H9 (cell line): ENCODE measurements around the gene TSPAN4. TPM values are rescaled to one million over a fixed set of nuclear protein-coding genes. Genes with fewer than 3 reads are reported as not detected.
A peak's percentile ranks its signal among the peaks of the same experiment; 100 is the strongest.

Source experiments
- DNase-seq: peaks from one replicate; pipeline ENCODE4 v3.0.0-alpha.2; 2017
- H2AFZ ChIP-seq: one replicate; pipeline ENCODE4 v1.6.1; 2013; ENCODE audit warnings: mild to moderate bottlenecking, low read length, control low read depth, moderate library complexity
- H2AK5ac ChIP-seq: 2 replicates; pipeline ENCODE4 v1.6.1; 2013; ENCODE audit warnings: low read length, control low read depth, mixed read lengths; ENCODE audit not compliant: insufficient read length
- H2BK120ac ChIP-seq: one replicate; pipeline ENCODE4 v1.6.1; 2013; ENCODE audit warnings: low read depth, mild to moderate bottlenecking, low read length, control low read depth, inconsistent platforms; ENCODE audit not compliant: poor library complexity, severe bottlenecking
- H2BK12ac ChIP-seq: 2 replicates; pipeline ENCODE4 v1.6.1; 2013; ENCODE audit warnings: low read length, control low read depth, mixed read lengths, low read depth; ENCODE audit not compliant: insufficient read length
- H2BK15ac ChIP-seq: 2 replicates; pipeline ENCODE4 v1.6.1; 2013; ENCODE audit warnings: low read depth, low read length, control low read depth
- H2BK20ac ChIP-seq: one replicate; pipeline ENCODE4 v1.6.1; 2013; ENCODE audit warnings: low read depth, mild to moderate bottlenecking, low read length, control low read depth, inconsistent platforms; ENCODE audit not compliant: poor library complexity, severe bottlenecking
- H2BK5ac ChIP-seq: 2 replicates; pipeline ENCODE4 v1.6.1; 2013; ENCODE audit warnings: low read length, control low read depth, mixed read lengths; ENCODE audit not compliant: insufficient read length
- H3K14ac ChIP-seq: 2 replicates; pipeline ENCODE4 v1.6.1; 2013; ENCODE audit warnings: low read length, control low read depth; ENCODE audit not compliant: insufficient read depth
- H3K18ac ChIP-seq: 2 replicates; pipeline ENCODE4 v1.6.1; 2013; ENCODE audit warnings: low read depth, mild to moderate bottlenecking, mixed read lengths, low read length, control low read depth; ENCODE audit not compliant: insufficient read length
- H3K23ac ChIP-seq: 2 replicates; pipeline ENCODE4 v1.6.1; 2013; ENCODE audit warnings: low read length, control low read depth, mixed read lengths, low read depth; ENCODE audit not compliant: insufficient read length
- H3K23me2 ChIP-seq: 2 replicates; pipeline ENCODE4 v1.6.1; 2013; ENCODE audit warnings: low read depth, mild to moderate bottlenecking, mixed read lengths, low read length, control low read depth; ENCODE audit not compliant: insufficient read length, poor library complexity, severe bottlenecking
- H3K27ac ChIP-seq: 2 replicates; pipeline ENCODE4 v1.5.1; 2013; ENCODE audit warnings: low read length, control low read depth, mixed read lengths, low read depth; ENCODE audit not compliant: insufficient read length
- H3K27me3 ChIP-seq: 2 replicates; pipeline ENCODE4 v1.6.1; 2013; ENCODE audit warnings: low read length, control low read depth, inconsistent platforms; ENCODE audit not compliant: insufficient read depth
- H3K4ac ChIP-seq: 2 replicates; pipeline ENCODE4 v1.6.1; 2013; ENCODE audit warnings: low read depth, mild to moderate bottlenecking, control low read depth, inconsistent platforms, low read length, moderate library complexity
- H3K4me1 ChIP-seq: 2 replicates; pipeline ENCODE4 v1.6.1; 2013; ENCODE audit warnings: low read length, control low read depth, inconsistent platforms; ENCODE audit not compliant: insufficient read depth
- H3K4me2 ChIP-seq: 2 replicates; pipeline ENCODE4 v1.6.1; 2013; ENCODE audit warnings: low read length, control low read depth, mixed read lengths; ENCODE audit not compliant: insufficient read length, insufficient read depth
- H3K56ac ChIP-seq: 2 replicates; pipeline ENCODE4 v1.6.1; 2013; ENCODE audit warnings: low read depth, mild to moderate bottlenecking, mixed read lengths, low read length, control low read depth; ENCODE audit not compliant: insufficient read length
- H3K79me1 ChIP-seq: 2 replicates; pipeline ENCODE4 v1.6.1; 2013; ENCODE audit warnings: low read depth, mild to moderate bottlenecking, moderate library complexity, low read length, control low read depth, inconsistent platforms; ENCODE audit not compliant: insufficient read depth, poor library complexity, severe bottlenecking
- H3K79me2 ChIP-seq: 2 replicates; pipeline ENCODE4 v1.6.1; 2013; ENCODE audit warnings: low read length, control low read depth, inconsistent platforms; ENCODE audit not compliant: insufficient read depth
- H3K9ac ChIP-seq: 2 replicates; pipeline ENCODE4 v1.6.1; 2013; ENCODE audit warnings: low read length, control low read depth, mixed read lengths; ENCODE audit not compliant: insufficient read length; ENCODE audit errors: extremely low read depth
- H3K9me3 ChIP-seq: one replicate; pipeline ENCODE4 v1.6.1; 2013; ENCODE audit warnings: low read depth, low read length, inconsistent platforms; ENCODE audit not compliant: control insufficient read depth
- H3T11ph ChIP-seq: one replicate; pipeline ENCODE4 v1.6.1; 2013; ENCODE audit warnings: mild to moderate bottlenecking, low read length, control low read depth, inconsistent platforms
- H4K20me1 ChIP-seq: one replicate; pipeline ENCODE4 v1.6.1; 2013; ENCODE audit not compliant: control insufficient read depth, insufficient read length, insufficient read depth
- H4K5ac ChIP-seq: 2 replicates; pipeline ENCODE4 v1.6.1; 2013; ENCODE audit warnings: low read depth, mild to moderate bottlenecking, mixed read lengths, low read length, control low read depth; ENCODE audit not compliant: insufficient read length
- H4K8ac ChIP-seq: replicated peaks from 2 replicates; pipeline ENCODE4 v1.6.1; 2013; ENCODE audit warnings: low read length, control low read depth, mixed read lengths, low read depth; ENCODE audit not compliant: insufficient read length
- H4K91ac ChIP-seq: 2 replicates; pipeline ENCODE4 v1.6.1; 2013; ENCODE audit warnings: low read depth, mild to moderate bottlenecking, moderate library complexity, mixed read lengths, low read length, control low read depth; ENCODE audit not compliant: insufficient read length
- H3K27ac Mint-ChIP-seq, 3 experiments: 2 replicates in 2 of 3; 3 replicates in 1 of 3; pipeline ENCODE4 v1.8.0; 2020 to 2021; ENCODE audit warnings: mixed read lengths in 3 of 3, mild to moderate bottlenecking in 1 of 3, moderate library complexity in 1 of 3
- H3K27me3 Mint-ChIP-seq: 2 replicates; pipeline ENCODE4 v1.8.0; 2021; ENCODE audit warnings: low read depth, mild to moderate bottlenecking, moderate library complexity, mixed read lengths
- H3K36me3 Mint-ChIP-seq, 3 experiments: 2 replicates in 2 of 3; 3 replicates in 1 of 3; pipeline ENCODE4 v1.8.0; 2020 to 2021; ENCODE audit warnings: low read depth in 3 of 3, mixed read lengths in 3 of 3; ENCODE audit not compliant: insufficient read depth in 1 of 3
- H3K4me1 Mint-ChIP-seq, 2 experiments: 2 replicates each; pipeline ENCODE4 v1.8.0; 2020; ENCODE audit warnings: mixed read lengths in 2 of 2
- H3K4me3 Mint-ChIP-seq, 2 experiments: 2 replicates in 1 of 2; 3 replicates in 1 of 2; pipeline ENCODE4 v1.8.0; 2020 to 2021; ENCODE audit warnings: mild to moderate bottlenecking in 2 of 2, mixed read lengths in 2 of 2, moderate library complexity in 1 of 2
- H3K9me3 Mint-ChIP-seq, 2 experiments: 2 replicates in 1 of 2; 3 replicates in 1 of 2; pipeline ENCODE4 v1.8.0; 2020; ENCODE audit warnings: mild to moderate bottlenecking in 2 of 2, mixed read lengths in 2 of 2, moderate library complexity in 1 of 2
- CTCF ChIP-seq: fragments of 200-600 bp; sonication (generic); conservative IDR thresholded peaks from 3 replicates; pipeline ENCODE4 v1.8.0; 2021; ENCODE audit warnings: antibody characterized with exemption, mild to moderate bottlenecking
- WGBS: extraction: QIAGEN DNeasy Blood & Tissue Kit; methylation state at CpG from one replicate; pipeline ENCODE4 v1.1.7; 2013; ENCODE audit warnings: missing lambda C conversion rate, low lambda C conversion rate, mixed read lengths; ENCODE audit not compliant: insufficient read length; ENCODE audit errors: extremely low coverage; 5-methylcytosine and 5-hydroxymethylcytosine counted together
- total RNA-seq: library from RNA; stranded (reverse); gene quantifications from 2 replicates; pipeline ENCODE4 v1.2.1, GENCODE V29; 2021

The TSPAN4 gene
- total RNA-seq, 1 experiment from 2014 or later, result 64.6 TPM

- Histone ChIP-seq H2BK15ac (no peak overlapping the region), H3K4ac (no peak overlapping the region)
- no CpG with 5 or more reads among the region's 16 CpGs for WGBS
These were observed 42.0 kb downstream of the TSPAN4 start for GRCh38 chr11:884578-885070.

More at GRCh38 chr11:884578-885070, 42.0 kb downstream of the TSPAN4 start:
- Histone ChIP-seq H2BK5ac (no peak overlapping the region), H3K79me1 (no peaks in the 10 kb centered on the region), H3K18ac (no peak overlapping the region), H3K27ac (no peak overlapping the region), H3K56ac (no peak overlapping the region), H3K4me1 (no peaks in the 10 kb centered on the region), H3K23me2 (no peaks in the 10 kb centered on the region), H2AK5ac (no peak overlapping the region), H2AFZ (no peak overlapping the region), H4K5ac (no peak overlapping the region), H3K14ac (no peak overlapping the region), H2BK120ac (no peak overlapping the region), H4K20me1 (peaks cover 2% of the 10 kb centered on the region), H2BK20ac (no peak overlapping the region), H3K23ac (no peak overlapping the region), H3K9me3 (no peaks in the 10 kb centered on the region), H3K79me2 (no peaks in the 10 kb centered on the region), H3T11ph (no peak overlapping the region), H3K27me3 (no peaks in the 10 kb centered on the region), H3K4me2 (no peak overlapping the region), H3K9ac (no peak overlapping the region), H4K8ac (no peak overlapping the region), H4K91ac (no peak overlapping the region), H2BK12ac (no peak overlapping the region)
- no peak for DNase-seq
- no peaks in the 10 kb centered on the region for H3K4me1 Mint-ChIP-seq
- no peaks in the 10 kb centered on the region for H3K9me3 Mint-ChIP-seq
- no peak for TF ChIP-seq CTCF
- peak overlapping the region in 1 of 3 experiments; percentile 52; a peak in 1 of 7 replicates for H3K27ac Mint-ChIP-seq
- no peak overlapping the region for H3K4me3 Mint-ChIP-seq
- no peaks in the 10 kb centered on the region for H3K27me3 Mint-ChIP-seq
- peaks cover 26 to 63% (median 58%) of the 10 kb centered on the region in 3 experiments for H3K36me3 Mint-ChIP-seq
